Activated CD4-positive, CD25-positive, alpha-beta regulatory T cell treated with anti-CD3 and anti-CD28 coated beads, Interleukin-2, amount 50 U/mL, for 16 hours (primary cell): ENCODE results near the gene DCAF5.
"Not testable (repeated sequence)": the region's sequence is repeated elsewhere in the genome, so short reads cannot be mapped to it uniquely, and the experiment has no call there.

Experiments
- DNase-seq: peaks from one replicate; pipeline ENCODE4 v3.0.0-alpha.2; 2020; ENCODE audit warnings: low read depth, low spot score

DCAF5 gene, protein sequence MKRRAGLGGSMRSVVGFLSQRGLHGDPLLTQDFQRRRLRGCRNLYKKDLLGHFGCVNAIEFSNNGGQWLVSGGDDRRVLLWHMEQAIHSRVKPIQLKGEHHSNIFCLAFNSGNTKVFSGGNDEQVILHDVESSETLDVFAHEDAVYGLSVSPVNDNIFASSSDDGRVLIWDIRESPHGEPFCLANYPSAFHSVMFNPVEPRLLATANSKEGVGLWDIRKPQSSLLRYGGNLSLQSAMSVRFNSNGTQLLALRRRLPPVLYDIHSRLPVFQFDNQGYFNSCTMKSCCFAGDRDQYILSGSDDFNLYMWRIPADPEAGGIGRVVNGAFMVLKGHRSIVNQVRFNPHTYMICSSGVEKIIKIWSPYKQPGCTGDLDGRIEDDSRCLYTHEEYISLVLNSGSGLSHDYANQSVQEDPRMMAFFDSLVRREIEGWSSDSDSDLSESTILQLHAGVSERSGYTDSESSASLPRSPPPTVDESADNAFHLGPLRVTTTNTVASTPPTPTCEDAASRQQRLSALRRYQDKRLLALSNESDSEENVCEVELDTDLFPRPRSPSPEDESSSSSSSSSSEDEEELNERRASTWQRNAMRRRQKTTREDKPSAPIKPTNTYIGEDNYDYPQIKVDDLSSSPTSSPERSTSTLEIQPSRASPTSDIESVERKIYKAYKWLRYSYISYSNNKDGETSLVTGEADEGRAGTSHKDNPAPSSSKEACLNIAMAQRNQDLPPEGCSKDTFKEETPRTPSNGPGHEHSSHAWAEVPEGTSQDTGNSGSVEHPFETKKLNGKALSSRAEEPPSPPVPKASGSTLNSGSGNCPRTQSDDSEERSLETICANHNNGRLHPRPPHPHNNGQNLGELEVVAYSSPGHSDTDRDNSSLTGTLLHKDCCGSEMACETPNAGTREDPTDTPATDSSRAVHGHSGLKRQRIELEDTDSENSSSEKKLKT

DNA sequence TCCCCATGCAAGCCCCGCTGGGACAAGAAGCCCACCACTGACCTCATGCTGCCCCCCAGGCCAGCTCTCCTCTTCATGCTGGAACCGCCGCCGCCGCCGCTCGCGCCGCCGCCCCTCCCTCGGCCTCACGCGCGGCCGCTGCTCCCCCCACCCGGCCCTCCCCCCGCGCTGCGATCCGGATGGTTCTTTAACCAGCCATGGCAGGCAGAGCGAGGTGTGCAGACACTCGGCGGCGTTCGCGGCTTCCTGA is at the start of gene DCAF5:
Gene DCAF5, minus strand, starts transcription at position 218 of the 250 bp plus-strand sequence. Its CDS starts 141 bp downstream, at position 77.
- peak; percentile 82 for DNase-seq

DNA sequence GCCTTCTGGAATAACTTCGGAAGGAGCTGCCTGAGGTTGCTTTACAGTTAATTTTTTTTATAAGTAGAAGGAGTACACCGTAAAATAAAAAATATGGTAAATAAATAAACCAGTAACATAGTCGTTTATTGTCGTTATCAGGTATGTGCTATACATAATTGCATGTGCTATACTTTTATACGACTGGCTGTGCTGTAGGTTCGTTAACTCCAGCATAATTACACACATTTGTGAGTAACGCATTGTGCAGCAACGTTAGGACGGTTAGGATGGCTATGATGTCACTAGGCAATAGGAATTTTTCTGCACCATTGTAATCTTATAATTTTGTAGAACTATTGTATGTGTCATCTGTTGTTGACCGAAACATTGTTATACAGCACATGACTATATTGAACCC is 46.9 kb upstream of the DCAF5 start:
- DNase-seq: no peak

DNA sequence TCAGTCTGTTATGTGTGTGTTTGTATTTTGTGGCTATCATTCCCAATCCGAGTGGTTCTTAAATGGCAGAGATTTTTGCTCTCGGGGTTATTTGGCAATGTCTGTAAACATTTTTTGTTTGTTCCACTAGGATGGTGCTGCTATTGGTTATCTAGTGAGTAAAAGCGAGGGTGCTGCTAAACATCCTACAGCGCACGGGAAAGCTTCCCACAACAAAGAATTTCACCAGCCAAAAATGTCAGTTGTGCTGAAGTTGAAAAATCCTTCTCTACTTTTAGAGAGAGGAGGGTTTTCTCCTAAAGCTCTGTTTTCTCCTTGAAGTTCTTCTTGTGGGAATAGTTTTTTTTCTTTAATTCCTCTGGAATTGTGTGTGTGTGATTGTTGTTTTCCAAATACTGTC is 40.8 kb upstream of the DCAF5 start:
- DNase-seq: no peak

DNA sequence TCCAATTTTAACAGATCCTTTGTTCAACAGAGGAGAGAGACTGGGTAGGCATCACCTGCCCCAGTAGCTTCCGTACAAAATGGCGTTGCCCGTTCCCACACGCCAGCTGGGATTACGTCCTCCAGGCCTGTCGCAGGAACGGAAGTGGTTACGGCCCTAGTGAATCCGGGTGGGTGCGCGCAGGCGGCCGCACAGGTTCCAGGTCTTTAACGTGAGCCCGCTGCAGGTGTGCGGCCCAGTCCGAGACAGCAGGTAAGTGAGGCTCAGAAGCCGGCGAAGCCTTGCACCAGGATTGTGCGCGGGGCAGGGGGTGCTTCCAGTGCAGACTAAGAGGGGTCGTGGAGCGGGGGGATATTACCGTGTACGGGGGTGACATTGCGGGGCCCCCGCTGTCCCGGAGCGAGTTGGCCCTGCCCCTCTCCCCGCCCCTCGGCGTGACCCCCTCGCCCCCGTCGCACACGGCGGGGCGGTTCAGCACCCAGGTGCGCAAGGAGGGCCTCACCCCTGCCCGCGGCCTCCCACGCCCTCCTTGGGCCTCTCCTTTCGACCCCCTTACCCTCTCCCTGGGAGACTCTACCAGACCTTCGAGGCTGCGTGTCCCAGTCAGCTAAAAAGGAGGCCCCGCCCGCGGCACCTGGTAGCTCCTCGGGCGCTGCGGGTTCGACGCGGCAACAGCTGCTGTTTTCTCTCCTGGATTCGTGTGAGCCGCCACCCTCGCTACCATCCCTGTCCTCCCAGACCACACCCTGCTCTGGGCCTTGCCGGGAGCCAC is 38.6 kb upstream of the DCAF5 start, which contains the start of gene EXD2:
Gene EXD2, plus strand, starts transcription at position 159 of the 772 bp plus-strand sequence. CDS start 17,973 bp downstream, outside the sequence.
- peak; percentile 28 for DNase-seq

DNA sequence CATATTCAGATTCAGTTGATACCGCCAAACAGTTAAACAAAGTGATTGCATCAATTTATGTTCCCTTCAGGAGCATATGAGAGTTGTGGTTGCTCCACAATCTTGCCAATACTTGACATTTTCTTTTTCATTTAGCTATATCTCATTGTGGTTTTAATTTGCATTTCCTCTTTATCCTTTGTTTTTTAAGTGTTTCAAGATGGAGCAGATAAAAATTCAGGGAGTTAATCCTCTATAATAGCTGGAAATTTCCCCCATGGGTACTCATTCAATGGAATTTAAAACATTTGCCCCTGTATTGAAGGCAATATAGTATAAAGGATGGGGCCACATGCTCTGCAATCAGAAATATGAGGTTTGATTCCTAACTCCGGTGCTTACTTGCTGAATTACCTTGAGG is 37.3 kb upstream of the DCAF5 start:
- no peak for DNase-seq

DNA sequence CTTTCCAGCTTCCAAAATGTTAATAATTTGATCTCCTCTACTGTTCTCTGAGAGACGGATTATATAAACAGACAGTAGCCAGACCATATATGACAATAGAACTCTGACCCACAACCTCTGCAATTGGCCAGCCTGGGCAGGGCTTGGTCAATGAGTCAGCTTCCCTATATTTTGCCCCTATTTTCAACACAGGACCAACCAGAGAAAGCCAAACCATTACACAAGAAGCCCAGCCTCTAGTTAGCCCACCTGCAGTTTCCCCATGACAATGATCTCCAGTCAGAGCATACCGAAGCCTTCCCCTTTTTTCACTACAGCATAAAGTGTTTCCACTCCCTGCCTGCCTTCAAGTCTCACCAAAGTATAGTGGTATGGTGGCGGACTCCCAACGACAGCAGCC is 30.8 kb upstream of the DCAF5 start:
- no peak for DNase-seq

DNA sequence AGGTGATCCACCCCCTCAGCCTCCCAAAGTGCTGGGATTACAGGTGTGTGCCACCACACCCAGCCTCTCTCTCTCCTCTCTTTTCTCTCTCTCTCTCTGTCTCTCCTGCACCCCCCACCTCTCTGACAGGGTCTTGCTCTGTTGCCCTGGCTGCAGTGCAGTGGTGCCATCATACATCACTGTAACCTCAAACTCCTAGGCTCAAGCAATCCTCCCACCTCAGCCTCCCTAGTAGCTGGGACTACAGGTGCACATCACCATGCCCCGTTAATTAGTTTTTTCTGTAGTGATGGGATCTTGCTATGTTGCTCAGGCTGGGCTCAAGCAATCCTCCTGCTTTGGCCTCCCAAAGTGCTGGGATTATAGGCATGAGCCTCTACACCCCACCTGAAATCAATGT is 29.7 kb upstream of the DCAF5 start:
- DNase-seq: not testable (repeated sequence)

DNA sequence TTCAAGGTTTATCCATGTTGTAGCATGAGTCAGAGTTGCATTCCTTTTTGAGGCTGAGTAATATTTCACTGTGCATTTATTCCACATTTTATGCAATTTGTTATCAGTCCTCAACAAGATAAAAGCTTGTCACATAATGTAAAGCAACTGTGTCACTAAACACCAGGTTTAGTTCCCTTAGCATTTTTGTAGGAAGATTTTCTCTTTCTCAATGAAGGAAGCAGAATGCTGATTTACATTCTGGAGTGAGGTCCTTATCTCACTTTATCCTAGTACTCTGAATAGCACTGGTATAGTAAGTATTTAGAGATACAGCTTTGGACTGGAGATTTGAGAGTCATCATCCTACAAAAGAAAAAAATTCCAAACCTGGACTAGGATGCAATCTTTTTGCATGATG is 28.6 kb upstream of the DCAF5 start:
- DNase-seq: no peak

DNA sequence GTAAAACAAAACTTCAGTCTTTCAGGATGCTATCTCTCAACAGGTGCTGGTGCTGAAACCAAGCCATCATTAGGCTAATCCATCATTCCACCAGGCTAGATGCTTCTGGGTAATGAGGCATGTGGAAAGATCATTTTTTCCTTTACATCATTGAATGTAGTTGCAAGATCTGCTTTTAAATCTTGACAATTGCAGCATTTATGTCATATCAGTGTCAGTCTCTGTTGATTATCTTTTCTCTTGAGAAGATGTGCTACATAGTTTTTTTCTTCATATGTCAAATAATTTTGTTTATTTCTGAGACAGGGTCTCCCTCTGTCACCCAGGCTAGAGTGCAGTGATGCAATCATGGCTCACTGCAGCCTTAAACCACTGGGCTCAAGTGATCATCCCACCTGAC is 22.2 kb upstream of the DCAF5 start:
- no peak for DNase-seq

DNA sequence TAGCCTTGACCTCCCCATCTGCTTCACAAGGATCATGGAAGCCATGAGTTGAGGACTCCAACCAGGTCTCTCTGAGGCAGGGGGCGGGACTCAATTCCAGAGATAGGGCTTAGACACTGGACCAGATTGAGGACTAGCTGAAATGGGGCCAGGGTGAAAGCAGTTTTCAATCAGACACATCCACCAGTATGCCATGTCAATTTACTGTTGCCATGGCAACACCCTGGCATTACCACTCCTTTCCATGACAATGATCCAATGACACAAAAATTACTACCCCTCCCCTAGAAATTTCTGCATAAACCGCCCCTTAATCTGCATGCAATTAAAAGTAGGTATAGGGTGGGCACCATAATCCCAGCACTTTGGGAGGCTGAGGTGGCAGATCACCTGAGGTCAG is 18.6 kb upstream of the DCAF5 start:
- DNase-seq: no peak

DNA sequence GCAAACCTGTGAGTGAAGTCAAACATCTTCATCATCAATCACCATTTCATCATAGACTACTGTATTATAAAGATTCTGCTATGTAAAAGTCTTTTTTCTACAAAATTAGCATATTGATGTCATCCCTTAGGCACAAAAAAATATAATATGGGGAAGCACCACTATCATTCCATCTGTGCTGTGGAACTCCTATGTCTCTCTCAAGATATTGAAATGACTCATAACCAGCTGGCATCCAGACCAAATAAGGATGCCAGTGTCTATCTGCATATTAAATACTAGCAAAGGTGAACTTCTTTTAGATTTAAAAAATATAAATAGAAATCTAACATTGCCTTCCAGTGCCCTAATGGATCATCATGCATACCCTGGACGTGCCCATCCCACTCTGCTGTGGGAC is 17.9 kb upstream of the DCAF5 start:
- no peak for DNase-seq

DNA sequence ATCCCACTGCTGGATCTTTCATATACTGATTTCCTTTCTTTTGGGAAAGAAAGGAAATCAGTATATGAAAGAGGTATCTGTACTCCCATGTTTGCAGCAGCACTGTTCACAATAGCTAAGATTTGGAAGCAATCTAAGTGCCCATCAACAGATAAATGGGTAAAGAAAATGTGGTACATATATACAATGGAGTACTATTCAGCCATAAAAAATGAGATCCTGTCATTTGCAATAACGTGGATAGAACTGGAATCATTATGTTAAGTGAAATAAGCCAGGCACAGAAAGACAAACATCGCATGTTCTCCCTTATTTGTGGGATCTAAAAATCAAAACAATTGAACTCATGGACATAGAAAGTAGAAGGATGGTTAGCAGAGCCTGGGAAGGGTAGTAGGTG is 12.9 kb upstream of the DCAF5 start:
- DNase-seq: not testable (repeated sequence)

DNA sequence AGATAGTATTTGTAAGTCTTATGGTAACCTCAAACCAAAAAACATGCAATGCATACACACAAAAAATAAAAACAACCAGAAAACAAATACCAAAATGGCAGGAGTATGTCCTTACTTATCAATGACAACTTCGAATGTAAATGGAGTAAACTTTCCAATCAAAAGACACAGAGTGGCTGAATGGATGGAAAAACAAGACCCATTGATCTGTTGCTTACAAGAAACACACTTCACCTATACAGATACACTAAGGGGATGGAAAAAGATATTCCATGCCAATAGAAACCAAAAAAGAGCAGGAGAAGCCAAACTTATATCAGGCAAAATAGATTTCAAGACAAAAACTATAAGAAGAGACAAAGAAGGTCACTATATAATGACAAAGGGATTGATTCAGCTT is 8.7 kb upstream of the DCAF5 start:
- DNase-seq: no peak

DNA sequence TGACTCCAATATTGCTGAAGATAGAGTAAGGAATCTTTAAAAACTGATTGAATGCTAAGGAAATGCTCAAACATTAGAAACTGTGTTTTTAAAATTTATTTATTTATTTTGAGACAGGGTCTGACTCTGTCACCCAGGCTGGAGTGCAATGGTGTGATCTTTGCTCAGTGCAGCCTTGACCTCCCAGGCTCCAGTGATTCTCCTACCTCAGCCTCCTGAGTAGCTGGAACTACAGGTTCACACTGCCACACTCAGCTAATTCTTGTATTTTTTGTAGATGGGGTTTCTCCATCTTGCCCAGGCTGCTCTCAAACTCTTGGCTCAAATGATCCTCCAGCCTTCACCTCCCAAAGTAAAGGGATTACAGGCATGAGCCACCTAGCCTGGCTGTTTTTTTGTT is 3.3 kb upstream of the DCAF5 start:
- no peak for DNase-seq

DNA sequence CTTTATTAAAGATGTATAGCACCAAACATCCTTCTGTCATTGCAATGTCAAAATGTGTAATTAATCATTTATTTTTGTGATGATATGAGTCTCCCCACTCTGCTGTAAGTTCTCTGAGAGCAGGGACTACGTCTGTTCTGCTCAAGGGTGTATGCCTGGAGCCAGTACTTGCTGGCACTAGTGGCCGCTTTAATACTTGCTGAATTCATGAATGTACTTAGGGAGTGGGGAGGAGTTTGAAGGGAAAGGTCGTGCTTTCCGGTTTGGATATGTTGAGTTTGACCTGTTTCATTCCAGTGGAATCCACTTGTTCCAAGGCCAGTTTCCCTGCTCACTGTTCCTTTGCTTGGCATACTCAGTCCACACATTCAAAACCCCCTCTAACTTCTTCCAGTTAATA is 1.9 kb upstream of the DCAF5 start:
- no peak for DNase-seq

DNA sequence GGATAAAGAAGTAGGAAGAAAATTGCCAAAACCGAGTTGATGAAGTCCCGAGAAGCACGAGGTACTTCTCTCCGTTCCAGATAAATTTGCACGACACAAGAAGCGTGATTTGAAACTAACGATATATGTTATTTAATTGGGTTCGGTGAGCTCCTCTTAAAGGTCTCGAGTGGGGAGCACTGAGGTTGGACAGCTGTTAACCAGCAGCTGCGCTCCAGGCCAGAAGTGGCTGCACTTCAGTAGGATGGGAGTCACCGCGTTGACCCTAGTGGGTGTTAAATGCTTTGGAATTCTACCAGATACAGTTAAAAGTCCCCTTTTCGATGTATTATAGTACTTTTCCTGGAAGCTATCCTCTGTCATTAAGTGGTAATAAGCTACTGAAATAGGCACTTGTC is 953 bp upstream of the DCAF5 start:
- DNase-seq: no peak

DNA sequence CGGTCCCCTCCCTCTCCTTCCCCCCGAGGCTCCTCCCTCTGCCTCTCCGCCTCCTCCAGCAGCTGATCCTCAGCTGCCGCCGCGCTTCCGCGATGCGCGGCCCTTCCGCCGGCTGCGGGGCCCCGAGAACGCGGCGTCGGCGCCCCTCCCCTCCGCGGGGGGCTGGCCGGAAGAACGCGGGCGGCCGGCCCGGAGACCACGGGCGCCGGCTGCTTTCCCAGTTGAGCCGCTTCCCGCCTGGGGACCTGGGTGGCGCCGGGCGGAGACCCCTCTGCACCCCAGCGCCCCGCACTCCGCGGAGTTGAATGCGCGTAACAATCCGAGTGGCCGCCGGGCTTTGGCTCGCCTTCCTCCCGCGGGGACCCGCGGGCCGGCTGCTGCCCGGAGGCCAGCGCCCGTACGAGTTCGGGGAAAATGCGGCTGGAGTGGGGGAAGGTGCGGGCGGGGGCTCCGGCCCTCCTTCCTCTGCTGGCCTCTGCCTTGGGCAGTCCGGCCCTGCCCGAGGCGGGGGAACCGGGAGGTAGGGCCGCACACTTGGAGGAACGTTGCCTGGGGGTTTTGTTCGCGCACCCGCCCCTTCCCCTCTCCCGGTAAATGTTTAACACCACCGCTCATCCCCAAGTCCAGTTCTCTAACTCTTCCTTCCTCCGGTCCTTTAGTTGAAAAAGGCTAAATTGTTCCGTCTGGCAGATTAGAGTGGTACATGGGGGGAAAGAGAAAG is 393 bp upstream of the DCAF5 start:
- DNase-seq: no peak

DNA sequence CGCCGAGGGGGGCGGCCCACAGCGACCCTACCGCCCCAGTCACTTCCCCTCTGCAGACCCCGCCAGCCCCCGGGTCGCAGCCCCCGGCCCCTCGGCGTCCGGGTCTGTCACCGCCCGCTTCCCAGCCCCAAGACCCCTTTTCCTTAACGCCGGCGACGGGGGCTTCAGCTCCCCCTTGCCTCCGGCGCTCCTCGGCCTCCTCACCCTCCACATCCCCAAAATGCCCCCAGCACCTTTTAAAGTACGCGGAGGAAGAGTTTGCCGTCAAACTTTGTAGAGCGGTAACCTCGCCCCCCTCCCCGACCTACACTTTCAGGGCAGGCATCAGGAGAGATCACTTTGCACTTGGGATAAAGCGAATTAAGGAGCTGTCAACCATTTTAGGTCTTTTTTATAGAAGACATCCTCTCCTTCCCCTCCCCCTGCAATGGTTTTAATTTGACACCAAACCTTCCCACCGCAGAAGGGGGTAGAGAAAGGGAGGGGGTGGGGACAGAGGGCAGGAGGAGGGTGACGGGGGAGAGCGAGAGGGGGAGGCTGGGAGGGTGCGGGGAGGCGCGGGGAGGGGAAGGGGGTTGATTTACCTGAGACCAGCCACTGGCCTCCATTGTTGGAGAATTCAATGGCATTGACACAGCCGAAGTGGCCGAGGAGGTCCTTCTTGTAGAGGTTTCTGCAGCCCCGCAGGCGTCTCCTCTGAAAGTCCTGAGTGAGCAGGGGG is 578 bp downstream of the DCAF5 start:
- DNase-seq: peak; percentile 15

DNA sequence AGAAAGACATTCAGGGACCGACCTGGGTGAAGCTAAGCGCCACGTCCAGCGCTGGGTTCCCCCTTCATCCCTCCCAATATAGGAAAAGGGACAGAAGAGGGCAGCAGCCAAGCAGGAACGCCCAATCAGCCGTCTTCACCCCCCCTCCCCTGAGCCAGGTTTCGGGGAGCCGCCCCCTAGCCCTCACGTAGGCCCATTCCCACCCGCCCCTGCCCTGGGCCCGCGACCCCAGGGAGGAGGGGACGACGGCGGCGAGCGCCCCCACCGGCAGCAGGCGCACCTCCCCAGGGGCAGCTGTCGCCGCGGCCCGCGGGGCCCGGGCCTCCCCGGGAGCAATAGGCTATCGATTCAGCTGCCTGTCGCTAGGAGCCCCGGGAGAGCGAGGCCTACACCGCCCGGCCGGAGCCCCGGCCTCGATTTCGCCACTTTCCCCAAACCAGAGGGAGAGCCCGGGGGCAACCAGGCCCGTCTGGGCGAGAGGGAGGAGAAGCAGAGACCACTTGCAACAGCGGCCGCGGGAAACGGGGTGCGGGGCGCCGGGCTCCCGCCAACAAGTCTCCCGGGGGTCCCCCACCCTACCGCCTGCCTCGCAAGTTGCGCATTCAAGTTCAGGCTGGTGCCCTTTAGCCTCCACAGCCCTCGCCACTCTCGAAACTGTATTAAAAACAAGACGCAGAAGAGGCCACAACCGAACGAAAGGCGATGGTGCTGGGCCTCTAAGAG is 1.3 kb downstream of the DCAF5 start:
- DNase-seq: peak; percentile 54
